PFSK-1 (cell line): ENCODE data around the gene AGBL3.

Experiments used
- FOXP2 ChIP-seq: optimal IDR thresholded peaks from 2 replicates; pipeline ENCODE3; 2011; ENCODE audit warnings: borderline replicate concordance, control low read depth, inconsistent platforms; ENCODE audit not compliant: insufficient read depth; ENCODE audit errors: extremely low read length, extremely low read depth
- POLR2AphosphoS5 ChIP-seq: IDR thresholded peaks from 2 replicates; pipeline ENCODE4 v1.6.1; 2012; ENCODE audit warnings: low read depth, mild to moderate bottlenecking, control low read depth, low read length, moderate library complexity
- REST ChIP-seq, 2 experiments: IDR thresholded peaks; 2 replicates each; pipeline versions ENCODE4 v1.6.1 to v1.8.0; 2011 to 2012; ENCODE audit warnings: low read depth in 2 of 2, low read length in 2 of 2, control low read depth in 1 of 2, inconsistent platforms in 1 of 2, mild to moderate bottlenecking in 1 of 2, moderate library complexity in 1 of 2; ENCODE audit not compliant: insufficient read depth in 1 of 2
- SIN3A ChIP-seq: IDR thresholded peaks from 2 replicates; pipeline ENCODE4 v1.6.1; 2012; ENCODE audit warnings: mild to moderate bottlenecking, low read length, moderate library complexity, borderline replicate concordance; ENCODE audit not compliant: insufficient read depth
- TAF1 ChIP-seq: IDR thresholded peaks from 2 replicates; pipeline ENCODE4 v1.6.1; 2012; ENCODE audit warnings: low read length, control low read depth, borderline replicate concordance; ENCODE audit not compliant: insufficient read depth

Gene AGBL3

GRCh38 chr7:135178364-135178763 is 192.1 kb downstream of the AGBL3 start:
- TF ChIP-seq FOXP2 (no peak), TAF1 (no peak), POLR2AphosphoS5 (no peak), SIN3A (no peak), REST (IDR thresholded peaks at IDR 0.05; ENCODE audit: insufficient read depth in 1 of 2, low read depth in 2 of 2, low read length in 2 of 2) (no peak)

GRCh38 chr7:135179321-135179925 is 193.1 kb downstream of the AGBL3 start:
- no peak for TF ChIP-seq TAF1
- TF ChIP-seq SIN3A: no peak
- no peak for TF ChIP-seq REST (IDR thresholded peaks at IDR 0.05; ENCODE audit: insufficient read depth in 1 of 2, low read depth in 2 of 2, low read length in 2 of 2)

GRCh38 chr7:135180122-135180521 is 193.8 kb downstream of the AGBL3 start:
- TF ChIP-seq SIN3A: no peak

- no peak for TF ChIP-seq FOXP2
- TF ChIP-seq TAF1: no peak
- no peak for TF ChIP-seq REST (IDR thresholded peaks at IDR 0.05; ENCODE audit: insufficient read depth in 1 of 2, low read depth in 2 of 2, low read length in 2 of 2)
- TF ChIP-seq SIN3A: no peak
- no peak for TF ChIP-seq POLR2AphosphoS5
These were observed 195.1 kb downstream of the AGBL3 start for GRCh38 chr7:135181261-135181928.

- TF ChIP-seq REST (IDR thresholded peaks at IDR 0.05; ENCODE audit: insufficient read depth in 1 of 2, low read depth in 2 of 2, low read length in 2 of 2): no peak
- no peak for TF ChIP-seq SIN3A
- no peak for TF ChIP-seq FOXP2
- no peak for TF ChIP-seq POLR2AphosphoS5
- TF ChIP-seq TAF1: no peak
These were observed 195.8 kb downstream of the AGBL3 start for GRCh38 chr7:135181929-135182678.
